Small intestine (tissue), 7 donors: ENCODE results near the gene PHKA2. TPM values are rescaled to one million over a fixed set of nuclear protein-coding genes. Genes with fewer than 3 reads are reported as not detected.

ENCODE experiments used
- DNase-seq, 2 donors: peaks; one replicate each; pipeline versions ENCODE4 v3.0.0 to v3.0.0-alpha.2; 2013
- FAIRE-seq: peaks from 2 replicates; lab custom pipeline; 2012; peaks lifted over from hg19 to GRCh38; lab: Jason Lieb, UNC
- H3K27ac ChIP-seq, 3 donors: one replicate each; pipeline ENCODE4 v1.5.1; 2013; ENCODE audit warnings: low read length in 2 of 3, mild to moderate bottlenecking in 2 of 3, control low read depth in 1 of 3, inconsistent platforms in 1 of 3, low read depth in 1 of 3, moderate library complexity in 1 of 3
- H3K27me3 ChIP-seq, 3 donors: one replicate each; pipeline ENCODE4 v1.6.1; 2013; ENCODE audit warnings: low read length in 3 of 3, inconsistent platforms in 1 of 3; ENCODE audit not compliant: control insufficient read depth in 3 of 3, insufficient read depth in 3 of 3
- H3K36me3 ChIP-seq, 3 donors: one replicate each; pipeline ENCODE4 v1.6.1; 2013; ENCODE audit warnings: low read length in 3 of 3, inconsistent platforms in 1 of 3, low read depth in 1 of 3, mild to moderate bottlenecking in 1 of 3, moderate library complexity in 1 of 3; ENCODE audit not compliant: control insufficient read depth in 3 of 3, insufficient read depth in 2 of 3
- H3K4me1 ChIP-seq, 3 donors: one replicate each; pipeline ENCODE4 v1.6.1; 2013; ENCODE audit warnings: low read length in 2 of 3, inconsistent platforms in 1 of 3, low read depth in 1 of 3, mild to moderate bottlenecking in 1 of 3, moderate library complexity in 1 of 3; ENCODE audit not compliant: control insufficient read depth in 3 of 3, insufficient read depth in 2 of 3
- H3K4me3 ChIP-seq, 3 donors: one replicate each; pipeline ENCODE4 v1.5.1; 2013; ENCODE audit warnings: low read length in 3 of 3, control low read depth in 1 of 3, inconsistent platforms in 1 of 3, low read depth in 1 of 3, mild to moderate bottlenecking in 1 of 3, moderate library complexity in 1 of 3
- H3K9me3 ChIP-seq, 2 donors: one replicate each; pipeline ENCODE4 v1.6.1; 2013; ENCODE audit warnings: low read depth in 1 of 2, low read length in 1 of 2; ENCODE audit not compliant: control insufficient read depth in 2 of 2, insufficient read depth in 1 of 2
- WGBS, 3 donors: extraction: QIAGEN DNeasy Blood & Tissue Kit; methylation state at CpG; one replicate each; pipeline ENCODE4 v1.1.7; 2013; 5-methylcytosine and 5-hydroxymethylcytosine counted together
- polyA plus RNA-seq, 4 donors: library from polyadenylated mRNA; stranded (reverse) in 3 of 4; unstranded in 1 of 4; fragments of 200-250 nt in 3 of 4; fragments of 120-200 nt in 1 of 4; gene quantifications; one replicate each; pipeline versions ENCODE4 v1.2.1 to v1.2.3, GENCODE V29; 2013
- donor health status: healthy with polysubstance abuse.
- donor health status: control.
- donor health status: control.
- donor health status: Bipolar disorder and iron deficiency.
- donor health status: healthy.

PHKA2 gene
- polyA plus RNA-seq, 4 donors, result 16.8 to 55.6 (median 21.4) TPM

- Histone ChIP-seq H3K27me3 (no peaks in the 10 kb centered on the region), H3K9me3 (no peaks in the 10 kb centered on the region), H3K27ac (no peak overlapping the region), H3K4me1 (peaks cover 0 to 13% (median 2%) of the 10 kb centered on the region in 3 donors), H3K36me3 (peaks cover 0 to 34% (median 0%) of the 10 kb centered on the region in 3 donors), H3K4me3 (no peak overlapping the region)
- 22 to 51% (median 50%) methylated on average over 7 of the region's 7 CpGs for WGBS, 3 donors
- DNase-seq (no peak), FAIRE-seq (no peak)
Measured at GRCh38 chrX:18890049-18890381, 93.9 kb downstream of the PHKA2 start.

GRCh38 chrX:18889346-18890048, 94.4 kb downstream of the PHKA2 start:
- no peak for DNase-seq
- peaks cover 0 to 31% (median 0%) of the 10 kb centered on the region in 3 donors for H3K36me3 ChIP-seq
- no peaks in the 10 kb centered on the region for H3K27me3 ChIP-seq
- no peak overlapping the region for H3K4me3 ChIP-seq
- 70 to 90% (median 79%) methylated on average over 12 of the region's 12 CpGs for WGBS, 3 donors
- H3K4me1 ChIP-seq, result peaks cover 0 to 13% (median 2%) of the 10 kb centered on the region in 3 donors
- FAIRE-seq, result no peak
- H3K9me3 ChIP-seq, result no peaks in the 10 kb centered on the region
- no peak overlapping the region for H3K27ac ChIP-seq

GRCh38 chrX:18888281-18888680, 95.6 kb downstream of the PHKA2 start:
- FAIRE-seq (no peak), DNase-seq (no peak)
- Histone ChIP-seq H3K9me3 (no peaks in the 10 kb centered on the region), H3K36me3 (peaks cover 0 to 18% (median 0%) of the 10 kb centered on the region in 3 donors), H3K27me3 (no peaks in the 10 kb centered on the region), H3K27ac (no peak overlapping the region), H3K4me3 (no peak overlapping the region), H3K4me1 (peaks cover 0 to 13% (median 2%) of the 10 kb centered on the region in 3 donors)
- WGBS, 3 donors, result 87 to 94% (median 91%) methylated on average over 4 of the region's 4 CpGs

GRCh38 chrX:18887825-18888212, 96.1 kb downstream of the PHKA2 start:
- no peak for FAIRE-seq
- peaks cover 0 to 15% (median 0%) of the 10 kb centered on the region in 3 donors for H3K36me3 ChIP-seq
- WGBS, 3 donors, result 18 to 35% (median 27%) methylated on average over 6 of the region's 6 CpGs
- H3K4me1 ChIP-seq, result peaks cover 0 to 13% (median 2%) of the 10 kb centered on the region in 3 donors
- no peak overlapping the region for H3K4me3 ChIP-seq
- no peak for DNase-seq
- H3K9me3 ChIP-seq, result no peaks in the 10 kb centered on the region
- H3K27ac ChIP-seq, result peak overlapping the region in 2 of 3 donors; percentile 20 to 34
- H3K27me3 ChIP-seq, result no peaks in the 10 kb centered on the region

- DNase-seq (peak; percentile 57 to 80), FAIRE-seq (no peak)
- H3K36me3 ChIP-seq, result peaks cover 0 to 13% (median 0%) of the 10 kb centered on the region in 3 donors
- 15 to 51% (median 28%) methylated on average over 24 to 25 of the region's 25 CpGs for WGBS, 3 donors
- H3K27ac ChIP-seq, result peak overlapping the region; percentile 62 to 90 (median 75)
- peaks cover 0 to 13% (median 2%) of the 10 kb centered on the region in 3 donors for H3K4me1 ChIP-seq
- no peaks in the 10 kb centered on the region for H3K27me3 ChIP-seq
- no peaks in the 10 kb centered on the region for H3K9me3 ChIP-seq
- peak overlapping the region in 2 of 3 donors; percentile 29 to 39 for H3K4me3 ChIP-seq
Measured at GRCh38 chrX:18887177-18887824, 96.6 kb downstream of the PHKA2 start.

GRCh38 chrX:18886344-18887161, 97.4 kb downstream of the PHKA2 start:
- FAIRE-seq, result no peak
- Histone ChIP-seq H3K4me3 (peak overlapping the region; percentile 19 to 39 (median 37)), H3K9me3 (no peaks in the 10 kb centered on the region), H3K27me3 (no peaks in the 10 kb centered on the region), H3K27ac (peak overlapping the region; percentile 62 to 90 (median 75)), H3K4me1 (peaks cover 0 to 13% (median 2%) of the 10 kb centered on the region in 3 donors), H3K36me3 (peaks cover 0 to 7% (median 0%) of the 10 kb centered on the region in 3 donors)
- WGBS, 3 donors, result 1 to 29% (median 6%) methylated on average over 23 to 26 of the region's 26 CpGs
- peak; percentile 78 to 79 for DNase-seq

- Histone ChIP-seq H3K36me3 (peaks cover 0 to 2% (median 0%) of the 10 kb centered on the region in 3 donors), H3K4me1 (peaks cover 0 to 13% (median 2%) of the 10 kb centered on the region in 3 donors), H3K4me3 (peak overlapping the region in 2 of 3 donors; percentile 37 to 39), H3K9me3 (no peaks in the 10 kb centered on the region), H3K27me3 (no peaks in the 10 kb centered on the region), H3K27ac (peak overlapping the region; percentile 62 to 90 (median 75))
- DNase-seq (no peak), FAIRE-seq (no peak)
- 7 to 24% (median 11%) methylated on average over 8 to 12 of the region's 12 CpGs for WGBS, 3 donors
Measured at GRCh38 chrX:18886005-18886343, 97.9 kb downstream of the PHKA2 start.
